KMS-11 (cell line): Measurements from ENCODE around the gene RANBP10.

Experiments
- H2AFZ ChIP-seq: fragments of 200-600 bp; sonication (generic); 2 replicates; pipeline ENCODE4 v1.6.1; 2016; ENCODE audit warnings: antibody characterized with exemption, mixed run types, low read depth
- H3K27ac ChIP-seq: fragments of 200-600 bp; sonication (generic); 2 replicates; pipeline ENCODE4 v1.6.1; 2016; ENCODE audit warnings: mild to moderate bottlenecking, mixed run types
- H3K27me3 ChIP-seq: fragments of 200-600 bp; sonication (generic); 2 replicates; pipeline ENCODE4 v1.6.1; 2017; ENCODE audit warnings: mild to moderate bottlenecking, low read depth, mixed run types, moderate library complexity; ENCODE audit not compliant: insufficient read depth
- H3K36me3 ChIP-seq: fragments of 200-600 bp; sonication (generic); 2 replicates; pipeline ENCODE4 v1.6.1; 2017; ENCODE audit warnings: mild to moderate bottlenecking, mixed run types; ENCODE audit not compliant: insufficient read depth
- H3K4me1 ChIP-seq: fragments of 200-600 bp; sonication (generic); 2 replicates; pipeline ENCODE4 v1.6.1; 2016; ENCODE audit warnings: mild to moderate bottlenecking, low read depth, mixed run types; ENCODE audit not compliant: poor library complexity, severe bottlenecking
- H3K4me2 ChIP-seq: fragments of 200-600 bp; sonication (generic); 2 replicates; pipeline ENCODE4 v1.7.0; 2016; ENCODE audit warnings: mild to moderate bottlenecking, mixed run types
- H3K4me3 ChIP-seq: fragments of 200-600 bp; sonication (generic); IDR thresholded peaks from 2 replicates; pipeline ENCODE4 v1.6.1; 2017; ENCODE audit warnings: low read depth, low read length, mixed read lengths; ENCODE audit not compliant: insufficient read depth
- H3K79me2 ChIP-seq: fragments of 200-600 bp; sonication (generic); 2 replicates; pipeline ENCODE4 v1.6.1; 2016; ENCODE audit warnings: low read depth, mixed run types; ENCODE audit not compliant: insufficient read depth
- H3K9ac ChIP-seq: fragments of 200-600 bp; sonication (generic); 2 replicates; pipeline ENCODE4 v1.6.1; 2016; ENCODE audit warnings: mild to moderate bottlenecking, mixed run types
- H4K20me1 ChIP-seq: fragments of 200-600 bp; sonication (generic); 2 replicates; pipeline ENCODE4 v1.6.1; 2016; ENCODE audit warnings: mild to moderate bottlenecking, mixed run types; ENCODE audit not compliant: insufficient read depth
- CTCF ChIP-seq: fragments of 200-600 bp; sonication (generic); conservative IDR thresholded peaks from 2 replicates; pipeline ENCODE4 v1.6.1; 2017; ENCODE audit warnings: low read depth, mild to moderate bottlenecking, antibody characterized with exemption, low read length, moderate library complexity, mixed read lengths

Gene RANBP10

GRCh38 chr16:67763066-67763465 is 43.3 kb downstream of the RANBP10 start:
- H4K20me1 ChIP-seq = no peaks in the 10 kb centered on the region
- TF ChIP-seq CTCF = no peak
- no peaks in the 10 kb centered on the region for H3K79me2 ChIP-seq
- no peak overlapping the region for H3K9ac ChIP-seq
- H3K4me2 ChIP-seq = no peak overlapping the region
- no peak overlapping the region for H3K27ac ChIP-seq
- H2AFZ ChIP-seq = no peak overlapping the region
- H3K4me1 ChIP-seq = no peaks in the 10 kb centered on the region
- H3K4me3 ChIP-seq = no peak overlapping the region
- no peaks in the 10 kb centered on the region for H3K27me3 ChIP-seq
- H3K36me3 ChIP-seq = no peaks in the 10 kb centered on the region

- Histone ChIP-seq H3K79me2 (no peaks in the 10 kb centered on the region), H3K27me3 (no peaks in the 10 kb centered on the region), H3K9ac (no peak overlapping the region), H4K20me1 (no peaks in the 10 kb centered on the region), H3K36me3 (no peaks in the 10 kb centered on the region), H3K4me3 (no peak overlapping the region), H2AFZ (no peak overlapping the region), H3K27ac (no peak overlapping the region), H3K4me1 (no peaks in the 10 kb centered on the region), H3K4me2 (no peak overlapping the region)
- no peak for TF ChIP-seq CTCF
Measured at GRCh38 chr16:67762385-67762784, 44.0 kb downstream of the RANBP10 start.

- H3K9ac ChIP-seq = no peak overlapping the region
- H4K20me1 ChIP-seq = no peaks in the 10 kb centered on the region
- no peaks in the 10 kb centered on the region for H3K79me2 ChIP-seq
- no peak overlapping the region for H2AFZ ChIP-seq
- no peaks in the 10 kb centered on the region for H3K4me1 ChIP-seq
- no peak overlapping the region for H3K27ac ChIP-seq
- no peak for TF ChIP-seq CTCF
- no peak overlapping the region for H3K4me3 ChIP-seq
- no peaks in the 10 kb centered on the region for H3K36me3 ChIP-seq
- no peaks in the 10 kb centered on the region for H3K27me3 ChIP-seq
- no peak overlapping the region for H3K4me2 ChIP-seq
Measured at GRCh38 chr16:67761924-67762323, 44.4 kb downstream of the RANBP10 start.

GRCh38 chr16:67760956-67761230 is 45.5 kb downstream of the RANBP10 start:
- Histone ChIP-seq H3K36me3 (no peaks in the 10 kb centered on the region), H3K27me3 (no peaks in the 10 kb centered on the region), H3K4me2 (no peak overlapping the region), H4K20me1 (no peaks in the 10 kb centered on the region), H3K79me2 (no peaks in the 10 kb centered on the region), H3K27ac (no peak overlapping the region), H3K4me1 (no peaks in the 10 kb centered on the region), H3K4me3 (no peak overlapping the region), H2AFZ (no peak overlapping the region), H3K9ac (no peak overlapping the region)
- no peak for TF ChIP-seq CTCF
